HUDEP-2 (cell line): Measurements from ENCODE around the gene SPATA16.

Experiments
- DNase-seq, 76 experiments: peaks; one replicate each; lab custom pipeline; 2025; ENCODE audit not compliant: unreplicated experiment in 76 of 76; lab: John Stamatoyannopoulos, UW

Gene SPATA16

DNA sequence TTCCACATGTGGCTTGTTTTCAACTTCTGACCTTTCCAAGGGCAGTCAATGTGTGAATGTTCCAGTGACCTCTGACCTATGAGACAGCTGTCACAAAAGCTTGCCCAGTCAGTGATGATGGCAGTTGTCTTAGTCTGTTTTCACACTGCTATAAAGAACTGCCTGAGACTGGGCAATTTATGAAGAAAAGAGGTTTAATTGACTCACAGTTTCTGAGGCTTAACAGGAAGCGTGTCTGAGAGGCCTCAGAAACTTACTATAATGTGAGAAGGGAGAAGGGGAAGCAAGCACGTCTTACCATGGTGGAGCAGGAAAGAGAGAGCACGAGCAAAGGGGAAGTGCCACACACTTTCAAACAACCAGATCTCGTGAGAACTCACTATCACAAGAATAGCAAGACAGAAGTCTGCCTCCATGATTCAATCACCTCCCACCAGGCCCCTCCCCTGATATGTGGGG lies 294.9 kb downstream of the SPATA16 start:
- DNase-seq: no peak

DNA sequence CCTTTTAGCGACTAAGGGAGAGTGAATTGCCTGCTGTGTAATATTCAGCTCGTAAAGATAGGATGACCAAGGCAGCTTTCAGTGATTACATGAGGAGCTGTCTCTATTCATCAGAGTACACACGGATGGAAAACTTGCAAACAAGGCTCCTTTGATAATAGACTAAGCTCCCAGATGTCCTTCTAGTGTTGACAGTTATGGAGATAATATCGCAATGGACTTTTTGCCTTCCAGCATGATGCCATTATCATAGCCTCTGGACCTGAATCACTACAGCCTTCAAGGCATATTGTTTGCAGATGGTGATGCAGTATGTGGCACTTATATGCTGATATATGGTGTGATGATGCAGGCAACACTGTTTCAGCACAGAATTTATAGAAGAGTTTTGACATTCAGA lies 296.6 kb downstream of the SPATA16 start:
- no peak for DNase-seq

DNA sequence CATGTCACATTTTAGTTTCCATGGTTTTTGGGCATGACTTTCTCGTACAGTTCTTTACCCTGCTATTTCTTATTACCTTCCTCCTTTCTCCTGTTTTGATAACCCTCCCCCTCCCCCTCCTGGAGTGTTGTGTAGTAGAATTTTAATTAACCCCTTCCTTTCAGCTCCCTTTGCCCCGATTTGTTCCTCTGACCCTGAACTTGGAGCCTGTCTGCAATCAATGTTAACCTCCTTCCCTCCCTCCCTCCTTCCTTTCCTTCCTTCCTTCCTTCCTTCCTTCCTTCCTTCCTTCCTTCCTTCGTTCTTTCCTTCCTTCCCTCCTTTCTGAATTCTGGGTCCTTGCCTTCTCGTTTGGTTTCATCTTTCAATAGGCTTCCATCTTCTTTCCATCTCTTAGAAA lies 300.1 kb downstream of the SPATA16 start:
- no peak for DNase-seq

DNA sequence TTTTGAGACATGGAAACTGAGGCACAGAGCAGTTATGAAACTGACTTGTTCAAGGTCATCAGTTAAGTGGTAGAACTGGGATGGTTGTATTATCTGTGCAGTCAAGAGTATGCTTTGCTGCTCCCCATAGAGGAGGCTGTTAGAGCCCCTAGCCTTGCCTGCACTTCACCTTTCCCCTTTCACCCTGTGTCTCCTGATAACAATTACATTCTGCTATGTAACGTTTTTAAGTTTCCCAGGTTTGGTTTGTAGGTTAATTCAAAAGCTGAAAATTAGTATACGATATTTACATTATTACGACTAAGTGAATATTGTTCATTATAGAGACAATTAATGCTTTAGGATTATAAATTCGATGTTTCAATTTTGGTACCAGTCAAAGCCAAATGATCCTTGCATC lies 300.6 kb downstream of the SPATA16 start:
- DNase-seq: no peak

DNA sequence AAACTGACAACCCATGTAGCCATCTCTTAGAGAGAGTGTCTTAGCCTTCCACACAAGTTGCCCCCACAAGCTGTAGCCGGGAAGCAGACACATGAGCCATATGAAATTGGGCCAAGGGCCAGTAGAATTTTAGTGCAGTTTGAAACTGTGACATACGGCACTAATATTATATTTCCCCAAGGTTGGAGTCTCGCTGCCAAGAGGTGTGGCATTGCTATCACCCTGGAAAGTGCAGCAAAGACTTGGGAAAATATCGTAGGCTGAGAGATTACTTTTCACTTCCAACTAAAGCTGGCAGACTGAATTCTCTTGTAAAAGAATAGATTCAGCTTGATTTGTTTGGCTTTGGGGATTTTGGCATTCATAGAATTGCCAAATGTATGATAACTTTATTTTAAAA lies 301.4 kb downstream of the SPATA16 start:
- DNase-seq: no peak
